HepG2 (cell line): Measurements from ENCODE around the gene MTTP. TPM values are rescaled to one million over a fixed set of nuclear protein-coding genes. Genes with fewer than 3 reads are reported as not detected.
A peak's percentile ranks its signal among the peaks of the same experiment; 100 is the strongest.

ENCODE experiments used
- ATAC-seq: fragments of 200-7000 bp; cut with Tn5 transposase; 3 replicates; pipeline ENCODE4 v1.9.1; 2020; ENCODE audit warnings: mild to moderate bottlenecking, moderate library complexity
- BruUV-seq: library from RNA; stranded (reverse); fragments of 400-500 nt; replicated peaks from 2 replicates; lab custom pipeline; 2021; lab: Mats Ljungman, UMichigan
- CTCF ChIA-PET: fragments of 300-600 bp; formaldehyde crosslinking; extraction: SDS; loops from one replicate; lab custom pipeline; 2021; ENCODE audit warnings: low total read pairs, inconsistent platforms, low intra/inter-chr PET ratio; lab: Yijun Ruan, JAX
- POLR2A ChIA-PET: fragments of 350-600 bp; sonication (Branson Sonifier 250); formaldehyde crosslinking; loops from one replicate; lab custom pipeline; 2020; ENCODE audit warnings: antibody characterized with exemption, inconsistent platforms; lab: Yijun Ruan, JAX
- DNase-seq: peaks from one replicate; pipeline ENCODE4 v3.0.0-alpha.2; 2015; ENCODE audit warnings: low spot score
- FAIRE-seq: peaks from 3 replicates; lab custom pipeline; 2011; peaks lifted over from hg19 to GRCh38; lab: Jason Lieb, UNC
- H2AFZ ChIP-seq: one replicate; pipeline ENCODE4 v1.6.1; 2011; ENCODE audit warnings: low read length, inconsistent platforms
- H3K27ac ChIP-seq: fragments of 300-600 bp; 3 replicates; pipeline ENCODE4 v1.8.0; 2011; ENCODE audit warnings: mixed run types, mild to moderate bottlenecking, mixed read lengths, low read length, inconsistent platforms; ENCODE audit not compliant: insufficient read depth; ENCODE audit errors: extremely low read length
- H3K27me3 ChIP-seq, 2 experiments: fragments of 200-600 bp in 1 of 2; 2 replicates in 1 of 2; 3 replicates in 1 of 2; pipeline versions ENCODE4 v1.6.0 to v1.8.0; 2011; ENCODE audit warnings: low read length in 2 of 2, mild to moderate bottlenecking in 2 of 2, moderate library complexity in 2 of 2, inconsistent platforms in 1 of 2; ENCODE audit not compliant: insufficient read depth in 2 of 2, control insufficient read depth in 1 of 2
- H3K36me3 ChIP-seq, 2 experiments: fragments of 200-600 bp in 1 of 2; replicated peaks in 1 of 2; 2 replicates in 1 of 2; 3 replicates in 1 of 2; pipeline versions ENCODE4 v1.5.1 to v1.8.0; 2011; ENCODE audit warnings: low read length in 2 of 2, inconsistent platforms in 1 of 2; ENCODE audit not compliant: insufficient read depth in 2 of 2, control insufficient read depth in 1 of 2
- H3K4me1 ChIP-seq: 2 replicates; pipeline ENCODE4 v1.5.1; 2012; ENCODE audit warnings: low read length, inconsistent platforms; ENCODE audit not compliant: insufficient read depth
- H3K4me2 ChIP-seq: 2 replicates; pipeline ENCODE4 v1.6.0; 2011; ENCODE audit warnings: low read depth, low read length, inconsistent platforms
- H3K4me3 ChIP-seq, 3 experiments: fragments of 200-600 bp in 1 of 3; sonication (generic), shearing (Covaris generic) in 1 of 3; replicated peaks in 1 of 3; 2 replicates each; pipeline ENCODE4 v1.5.1; 2011 to 2016; ENCODE audit warnings: low read length in 3 of 3, inconsistent platforms in 2 of 3, low read depth in 2 of 3, mild to moderate bottlenecking in 2 of 3, control low read depth in 1 of 3, mixed read lengths in 1 of 3; ENCODE audit not compliant: insufficient read depth in 1 of 3
- H3K79me2 ChIP-seq: one replicate; pipeline ENCODE4 v1.6.1; 2011; ENCODE audit warnings: low read length, inconsistent platforms; ENCODE audit not compliant: insufficient read depth
- H3K9ac ChIP-seq: 2 replicates; pipeline ENCODE4 v1.6.0; 2011; ENCODE audit warnings: mild to moderate bottlenecking, low read depth, low read length, inconsistent platforms; ENCODE audit not compliant: insufficient read depth
- H3K9me3 ChIP-seq: 2 replicates; pipeline ENCODE4 v1.5.1; 2012; ENCODE audit warnings: mild to moderate bottlenecking, low read length
- H4K20me1 ChIP-seq: 2 replicates; pipeline ENCODE4 v1.6.0; 2011; ENCODE audit warnings: inconsistent platforms, mild to moderate bottlenecking, low read length, moderate library complexity; ENCODE audit not compliant: insufficient read depth
- CEBPB ChIP-seq: IDR thresholded peaks from 2 replicates; pipeline ENCODE4 v1.6.1; 2011; ENCODE audit warnings: low read depth, low read length, improper control_type of control experiment, borderline replicate concordance
- HNRNPLL ChIP-seq: fragments of 200-400 bp; formaldehyde crosslinking; IDR thresholded peaks from 2 replicates; pipeline ENCODE4 v1.6.1; 2017; ENCODE audit warnings: mild to moderate bottlenecking, low read depth, low read length; ENCODE audit not compliant: poor library complexity, severe bottlenecking
- SNRNP70 ChIP-seq: fragments of 200-400 bp; formaldehyde crosslinking; IDR thresholded peaks from 2 replicates; pipeline ENCODE4 v1.6.1; 2017; ENCODE audit warnings: mild to moderate bottlenecking, low read depth, low read length, moderate library complexity
- ZNF713 ChIP-seq: sonication (generic); formaldehyde crosslinking; IDR thresholded peaks from 2 replicates; pipeline ENCODE4 v1.4.0; 2020; ENCODE audit warnings: mild to moderate bottlenecking, missing genetic modification reagents
- WGBS: methylation state at CpG from one replicate; pipeline ENCODE4 v1.1.6; 2017; ENCODE audit warnings: low lambda C conversion rate; 5-methylcytosine and 5-hydroxymethylcytosine counted together
- in situ Hi-C: cut with HindIII; loops from 2 replicates; pipeline ENCODE4 v1.10.0; 2017; ENCODE audit warnings: low pct_unique_long_range_greater_than_20kb; ENCODE audit not compliant: extremely low pct_ligation_motif_present
- intact Hi-C: fragments of 100-400 bp; cut with micrococcal nuclease; formaldehyde crosslinking; loops from one replicate; pipeline ENCODE4 v1.10.0; 2022; ENCODE audit not compliant: unreplicated experiment
- polyA plus RNA-seq, 8 experiments: library from polyadenylated mRNA; depleted of rRNA in 3 of 8; stranded (reverse) in 7 of 8; unstranded in 1 of 8; fragments of >200 nt; fragmentation: Illumina TruSeq in 4 of 8; extraction: Trizol in 4 of 8; gene quantifications; 2 replicates each; pipeline versions ENCODE4 v1.2.1 to v1.2.3, GENCODE V29; 2011 to 2016; ENCODE audit warnings: low read depth in 4 of 8, missing spikeins in 1 of 8, mixed read lengths in 1 of 8; ENCODE audit not compliant: insufficient read depth in 1 of 8
- total RNA-seq, 5 experiments: library from RNA; depleted of rRNA; stranded (reverse); fragments of >200 nt; fragmentation: Illumina TruSeq; extraction: Trizol; gene quantifications; 2 replicates each; pipeline ENCODE4 v1.2.3, GENCODE V29; 2016; ENCODE audit warnings: low read depth in 1 of 5
- TF ChIP-seq, protein P1 (sequence below): sonication (generic); formaldehyde crosslinking; IDR thresholded peaks from 2 replicates; pipeline ENCODE4 v1.4.0; 2020; ENCODE audit warnings: mild to moderate bottlenecking, missing genetic modification reagents

MTTP gene
- total and polyA plus RNA-seq, 2 of the 13 experiments (the other 11 are each of a cell fraction or from before 2014, with no cell fraction given): 84.7 to 102 TPM

- H3K4me1 ChIP-seq: no peaks in the 10 kb centered on the region
- no peak overlapping the region for H2AFZ ChIP-seq
- in situ Hi-C loops (no loop called here), intact Hi-C loops (no loop called here)
- H3K4me2 ChIP-seq: no peak overlapping the region
- ATAC-seq (no peak), DNase-seq (no peak), FAIRE-seq (no peak)
- H3K9ac ChIP-seq: no peak overlapping the region
- H3K27me3 ChIP-seq: no peaks in the 10 kb centered on the region
- BruUV-seq: no TSS peak
- H3K27ac ChIP-seq: no peak overlapping the region
- POLR2A ChIA-PET: no interaction called here
- H3K36me3 ChIP-seq: peaks cover 16 to 83% of the 10 kb centered on the region in 2 experiments
- 99% methylated on average over 5 of the region's 5 CpGs for WGBS
- TF ChIP-seq, protein P1, sequence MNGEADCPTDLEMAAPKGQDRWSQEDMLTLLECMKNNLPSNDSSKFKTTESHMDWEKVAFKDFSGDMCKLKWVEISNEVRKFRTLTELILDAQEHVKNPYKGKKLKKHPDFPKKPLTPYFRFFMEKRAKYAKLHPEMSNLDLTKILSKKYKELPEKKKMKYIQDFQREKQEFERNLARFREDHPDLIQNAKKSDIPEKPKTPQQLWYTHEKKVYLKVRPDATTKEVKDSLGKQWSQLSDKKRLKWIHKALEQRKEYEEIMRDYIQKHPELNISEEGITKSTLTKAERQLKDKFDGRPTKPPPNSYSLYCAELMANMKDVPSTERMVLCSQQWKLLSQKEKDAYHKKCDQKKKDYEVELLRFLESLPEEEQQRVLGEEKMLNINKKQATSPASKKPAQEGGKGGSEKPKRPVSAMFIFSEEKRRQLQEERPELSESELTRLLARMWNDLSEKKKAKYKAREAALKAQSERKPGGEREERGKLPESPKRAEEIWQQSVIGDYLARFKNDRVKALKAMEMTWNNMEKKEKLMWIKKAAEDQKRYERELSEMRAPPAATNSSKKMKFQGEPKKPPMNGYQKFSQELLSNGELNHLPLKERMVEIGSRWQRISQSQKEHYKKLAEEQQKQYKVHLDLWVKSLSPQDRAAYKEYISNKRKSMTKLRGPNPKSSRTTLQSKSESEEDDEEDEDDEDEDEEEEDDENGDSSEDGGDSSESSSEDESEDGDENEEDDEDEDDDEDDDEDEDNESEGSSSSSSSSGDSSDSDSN (CRISPR knock-in tag): no peak
- no peak for TF ChIP-seq ZNF713 (CRISPR knock-in tag)
- no peak for TF ChIP-seq HNRNPLL
- TF ChIP-seq, all 625 proteins: peak for 0
- H3K9me3 ChIP-seq: no peaks in the 10 kb centered on the region
- no peaks in the 10 kb centered on the region for H4K20me1 ChIP-seq
- no peak overlapping the region for H3K4me3 ChIP-seq
- CTCF ChIA-PET: no interaction called here
- H3K79me2 ChIP-seq: no peaks in the 10 kb centered on the region
These were observed 33.8 kb downstream of the MTTP start for GRCh38 chr4:99608417-99608816.

DNA sequence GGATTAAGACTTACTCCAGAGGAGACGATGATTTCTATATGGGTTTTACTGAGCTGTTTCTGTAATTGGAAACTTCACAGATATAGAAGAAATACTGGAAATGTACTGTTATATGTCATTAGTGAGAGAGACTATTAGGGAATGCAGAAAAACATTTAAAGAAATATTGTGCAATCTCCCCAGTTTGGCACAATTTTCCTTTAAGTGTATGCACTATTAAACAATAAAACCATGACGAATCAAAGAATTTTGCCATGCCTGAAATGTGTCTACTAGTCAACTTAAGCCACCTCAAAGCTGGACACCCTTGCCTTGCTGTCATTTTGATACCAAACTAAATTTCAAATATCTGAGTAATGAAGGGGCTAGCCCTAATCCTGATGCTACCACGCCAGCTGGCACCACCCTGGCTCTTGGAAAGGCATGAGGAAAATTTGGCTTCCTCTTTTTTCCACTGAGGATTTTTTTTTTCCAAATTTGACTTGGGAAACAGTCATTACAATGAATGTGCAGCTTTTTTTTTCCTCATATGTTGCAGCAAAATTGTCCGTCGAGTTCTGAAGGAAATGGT is 36.1 kb downstream of the MTTP start:
- Histone ChIP-seq H3K4me3 (no peak overlapping the region), H3K9ac (no peak overlapping the region), H4K20me1 (no peaks in the 10 kb centered on the region), H3K9me3 (no peaks in the 10 kb centered on the region), H3K4me1 (no peaks in the 10 kb centered on the region), H3K27ac (no peak overlapping the region), H2AFZ (no peak overlapping the region), H3K27me3 (no peaks in the 10 kb centered on the region), H3K36me3 (peaks cover 16 to 68% of the 10 kb centered on the region in 2 experiments), H3K4me2 (no peak overlapping the region), H3K79me2 (no peaks in the 10 kb centered on the region)
- TF ChIP-seq CEBPB (0 out of 2 replicates have a peak, but pooled peaks have one; percentile 41), SNRNP70 (no peak)
- ATAC-seq: no peak
- no TSS peak for BruUV-seq
- no peak for DNase-seq
- CTCF ChIA-PET: no interaction called here
- intact Hi-C loops (no loop called here), in situ Hi-C loops (no loop called here)
- 100% methylated on average over 5 of the region's 5 CpGs for WGBS
- POLR2A ChIA-PET: no interaction called here
- FAIRE-seq: no peak
